Stimulated activated CD4-positive, alpha-beta T cell treated with anti-CD3 and anti-CD28 coated beads, Interleukin-1b, Interleukin-23, amount 100 ng/mL, for 48 hours (primary cell): ENCODE data around the gene MTCL1.

Source experiments
- DNase-seq: peaks from one replicate; pipeline ENCODE4 v3.0.0-alpha.2; 2020

MTCL1 gene

GRCh38 chr18:8816220-8816619 lies 110.9 kb downstream of the MTCL1 start:
- no peak for DNase-seq

- DNase-seq: no peak
These were observed 111.5 kb downstream of the MTCL1 start for GRCh38 chr18:8816816-8817215.

- no peak for DNase-seq
These were observed 113.6 kb downstream of the MTCL1 start for GRCh38 chr18:8818982-8819381.

- no peak for DNase-seq
These were observed 115.2 kb downstream of the MTCL1 start for GRCh38 chr18:8820396-8821082.

DNA sequence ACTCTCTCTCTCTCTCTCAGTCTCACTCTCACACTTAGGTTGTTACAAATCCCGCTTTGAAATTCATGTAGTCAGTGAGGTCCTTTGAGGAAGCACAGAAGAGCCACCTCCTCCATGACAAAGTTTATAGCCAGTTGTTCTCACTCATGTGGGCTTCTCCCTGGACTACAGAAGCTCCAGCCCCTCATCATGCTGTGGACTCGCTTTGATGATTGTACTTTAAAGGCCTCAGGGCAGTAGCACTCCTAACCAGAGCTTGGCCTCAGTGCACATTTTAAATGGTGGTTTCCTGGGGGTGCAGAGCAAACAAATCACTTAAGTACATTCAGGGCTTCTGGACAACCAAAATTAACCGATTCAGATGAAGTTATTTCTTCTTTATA lies 115.7 kb downstream of the MTCL1 start:
- DNase-seq: no peak

DNA sequence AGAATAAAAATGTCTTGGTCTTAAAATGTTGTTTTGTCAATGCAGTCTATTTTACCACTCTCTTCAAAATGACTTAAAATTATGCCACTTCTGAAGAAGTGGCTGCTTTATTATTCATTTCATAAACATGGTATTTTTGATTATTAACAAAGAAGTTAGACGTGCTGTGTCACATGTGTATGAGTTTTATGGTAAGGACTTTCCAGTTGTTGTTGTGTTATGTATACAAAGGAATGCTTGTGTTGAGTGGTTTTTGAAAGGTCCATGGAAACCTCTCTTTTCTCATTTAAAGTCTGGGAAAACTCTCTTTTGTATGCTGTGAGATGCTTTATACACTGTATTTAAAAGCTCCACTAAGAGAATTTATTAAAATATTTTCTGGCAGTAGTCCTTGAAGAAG lies 116.2 kb downstream of the MTCL1 start:
- DNase-seq: no peak

- no peak for DNase-seq
These were observed 117.3 kb downstream of the MTCL1 start for GRCh38 chr18:8822643-8823042.

DNA sequence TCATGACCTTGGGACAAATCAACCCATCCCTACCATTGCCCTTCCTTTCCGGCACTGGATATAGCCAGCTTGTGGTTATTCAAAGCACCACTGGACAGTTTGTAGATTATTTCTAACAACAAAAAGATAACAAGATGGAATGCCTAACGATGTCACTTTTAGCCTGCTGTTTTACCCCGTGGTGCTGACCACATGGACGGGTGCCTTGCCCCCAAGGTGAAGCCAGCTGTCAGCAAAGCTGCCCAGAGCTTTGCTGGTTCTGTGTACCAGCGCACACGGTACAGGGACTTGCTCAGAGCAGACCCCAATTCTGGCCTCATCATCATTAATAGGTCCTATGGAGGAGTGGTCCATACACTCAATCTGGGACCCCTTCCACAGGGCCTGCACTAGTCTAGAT lies 118.2 kb downstream of the MTCL1 start:
- DNase-seq: no peak

DNA sequence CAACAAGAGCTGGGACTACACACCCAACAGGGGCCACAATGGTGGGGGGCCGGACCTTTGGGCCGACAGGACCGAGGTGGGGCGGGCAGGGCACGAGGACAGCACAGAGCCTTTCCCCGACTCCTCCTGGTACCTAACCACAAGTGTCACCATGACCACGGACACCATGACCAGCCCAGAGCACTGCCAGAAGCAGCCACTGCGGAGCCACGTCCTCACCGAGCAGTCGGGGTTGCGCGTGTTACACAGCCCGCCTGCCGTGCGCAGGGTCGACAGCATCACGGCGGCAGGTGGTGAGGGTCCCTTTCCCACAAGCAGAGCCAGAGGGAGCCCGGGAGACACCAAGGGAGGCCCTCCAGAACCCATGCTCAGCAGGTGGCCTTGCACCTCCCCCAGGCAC lies 119.5 kb downstream of the MTCL1 start:
- DNase-seq: no peak

DNA sequence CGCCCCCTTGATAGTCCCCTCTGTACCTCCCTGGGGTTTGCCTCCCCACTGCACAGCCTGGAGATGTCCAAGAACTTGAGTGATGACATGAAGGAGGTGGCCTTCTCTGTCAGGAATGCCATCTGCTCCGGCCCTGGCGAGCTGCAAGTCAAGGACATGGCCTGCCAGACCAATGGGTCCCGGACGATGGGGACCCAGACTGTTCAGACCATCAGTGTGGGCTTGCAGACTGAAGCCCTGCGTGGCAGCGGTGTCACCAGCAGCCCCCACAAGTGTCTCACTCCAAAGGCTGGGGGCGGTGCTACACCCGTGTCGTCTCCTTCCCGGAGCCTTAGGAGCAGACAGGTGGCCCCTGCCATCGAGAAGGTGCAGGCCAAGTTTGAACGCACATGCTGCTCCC lies 119.9 kb downstream of the MTCL1 start:
- no peak for DNase-seq

DNA sequence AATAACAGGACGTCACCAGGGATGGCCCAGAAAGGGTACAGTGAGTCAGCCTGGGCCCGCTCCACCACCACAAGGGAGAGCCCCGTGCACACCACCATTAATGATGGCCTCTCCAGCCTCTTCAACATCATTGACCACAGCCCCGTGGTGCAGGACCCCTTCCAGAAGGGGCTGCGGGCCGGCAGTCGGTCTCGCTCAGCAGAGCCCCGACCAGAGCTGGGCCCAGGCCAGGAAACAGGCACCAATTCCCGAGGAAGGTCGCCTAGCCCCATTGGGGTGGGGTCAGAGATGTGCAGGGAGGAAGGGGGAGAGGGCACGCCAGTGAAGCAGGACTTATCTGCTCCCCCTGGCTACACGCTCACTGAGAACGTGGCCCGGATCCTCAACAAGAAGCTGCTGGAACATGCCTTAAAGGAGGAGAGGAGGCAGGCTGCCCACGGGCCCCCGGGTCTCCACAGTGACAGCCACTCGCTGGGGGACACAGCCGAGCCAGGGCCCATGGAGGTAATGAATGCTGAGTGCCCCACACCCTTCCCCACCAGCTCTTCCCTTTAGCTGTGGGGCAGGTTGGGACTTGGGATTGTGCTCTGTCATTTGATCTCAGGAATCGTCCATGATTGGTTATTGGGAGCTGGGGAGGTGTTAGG lies 120.5 kb downstream of the MTCL1 start:
- no peak for DNase-seq

DNA sequence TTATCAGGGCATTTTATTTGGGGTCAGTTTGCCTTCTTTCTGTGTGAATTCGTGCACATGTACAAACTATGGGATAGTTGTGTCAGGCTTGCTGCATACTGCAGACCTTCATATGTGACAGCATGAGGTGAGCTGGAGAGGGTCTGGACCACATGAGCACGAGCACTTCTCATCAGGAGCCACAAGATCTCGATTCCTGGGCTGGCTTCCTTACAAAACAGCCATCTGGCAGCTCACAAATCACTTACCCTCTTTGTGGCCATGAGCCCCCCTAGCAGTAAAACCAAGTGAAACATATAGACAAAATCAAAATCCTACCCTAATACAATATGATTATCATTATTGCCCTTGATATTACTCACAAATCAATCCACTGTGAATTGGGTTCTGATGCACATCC lies 121.2 kb downstream of the MTCL1 start:
- DNase-seq: no peak

- no peak for DNase-seq
These were observed 121.6 kb downstream of the MTCL1 start for GRCh38 chr18:8826971-8827370.

DNA sequence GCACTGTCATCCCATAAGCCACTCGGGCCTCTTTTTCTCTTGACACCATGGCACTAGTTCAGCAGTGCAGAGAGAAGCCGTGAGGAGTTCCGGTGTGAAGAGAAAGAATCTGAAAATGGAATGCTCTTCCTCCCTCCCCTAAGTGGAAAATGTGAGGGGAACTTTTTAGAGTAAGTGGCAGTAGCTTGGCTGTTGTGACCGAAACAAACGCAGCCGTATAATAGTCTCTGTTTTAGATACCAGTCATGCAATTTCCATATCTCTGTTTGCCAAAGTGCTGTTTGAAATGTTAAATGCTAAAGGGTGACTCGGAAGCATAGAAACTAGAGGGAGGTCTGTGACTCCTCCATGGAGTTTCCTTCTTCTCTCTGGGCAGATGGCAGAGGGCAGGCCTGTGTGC lies 122.9 kb downstream of the MTCL1 start:
- DNase-seq: no peak

GRCh38 chr18:8828798-8829197 lies 123.4 kb downstream of the MTCL1 start:
- DNase-seq: no peak

DNA sequence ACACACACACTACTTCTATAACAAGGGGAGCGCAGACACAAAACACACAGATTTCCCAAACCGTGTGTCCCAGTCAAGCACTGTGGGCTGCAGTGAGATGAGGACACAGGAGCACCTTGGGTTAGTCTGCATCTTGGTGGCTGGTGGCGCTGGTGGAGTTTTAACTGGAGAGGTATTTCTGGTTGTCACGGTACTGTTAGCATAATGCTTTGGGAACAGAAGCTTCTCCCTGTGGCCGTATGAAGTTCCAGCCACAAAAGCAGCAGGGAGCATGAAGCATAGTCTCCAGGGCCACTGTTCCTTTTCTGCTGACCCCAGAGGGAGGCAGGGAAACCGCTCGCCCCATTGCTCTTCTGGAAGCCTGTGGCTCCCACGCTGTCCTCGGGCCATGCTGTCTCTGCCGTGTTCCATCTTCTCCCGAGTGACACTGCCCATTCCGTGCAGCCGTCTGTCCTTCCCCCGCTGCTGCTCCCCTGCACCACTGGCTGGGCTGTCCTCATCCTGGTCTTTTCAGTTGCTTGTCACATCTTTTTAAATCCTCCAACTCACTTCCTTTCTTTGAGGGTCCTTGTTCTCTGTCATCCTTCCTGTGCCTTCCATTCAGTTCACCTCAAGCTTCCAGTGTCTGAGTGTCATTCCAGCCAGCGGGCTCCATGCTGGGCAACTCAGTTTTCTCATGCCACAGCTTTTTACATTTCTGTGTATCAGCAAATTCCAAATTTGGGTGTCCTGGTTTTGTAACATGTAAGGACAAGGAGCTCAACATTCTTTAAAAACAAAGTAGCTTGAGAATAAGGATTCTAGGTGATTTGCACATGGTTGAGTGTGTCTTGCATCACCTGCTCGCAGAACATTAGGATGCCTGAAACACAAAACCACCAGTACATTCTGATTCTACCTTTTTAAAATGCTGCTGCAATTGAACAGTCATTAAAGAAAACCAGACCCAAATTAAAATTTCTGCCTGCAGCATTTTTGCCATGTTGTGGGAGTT lies 125.0 kb downstream of the MTCL1 start:
- DNase-seq: no peak

GRCh38 chr18:8831112-8831511 lies 125.8 kb downstream of the MTCL1 start:
- DNase-seq: no peak

GRCh38 chr18:8831531-8831930 lies 126.2 kb downstream of the MTCL1 start:
- DNase-seq: no peak

GRCh38 chr18:8833480-8833879 lies 128.1 kb downstream of the MTCL1 start:
- no peak for DNase-seq

GRCh38 chr18:8834881-8835280 lies 129.5 kb downstream of the MTCL1 start:
- DNase-seq: no peak

- no peak for DNase-seq
These were observed 130.2 kb downstream of the MTCL1 start for GRCh38 chr18:8835521-8835953.

DNA sequence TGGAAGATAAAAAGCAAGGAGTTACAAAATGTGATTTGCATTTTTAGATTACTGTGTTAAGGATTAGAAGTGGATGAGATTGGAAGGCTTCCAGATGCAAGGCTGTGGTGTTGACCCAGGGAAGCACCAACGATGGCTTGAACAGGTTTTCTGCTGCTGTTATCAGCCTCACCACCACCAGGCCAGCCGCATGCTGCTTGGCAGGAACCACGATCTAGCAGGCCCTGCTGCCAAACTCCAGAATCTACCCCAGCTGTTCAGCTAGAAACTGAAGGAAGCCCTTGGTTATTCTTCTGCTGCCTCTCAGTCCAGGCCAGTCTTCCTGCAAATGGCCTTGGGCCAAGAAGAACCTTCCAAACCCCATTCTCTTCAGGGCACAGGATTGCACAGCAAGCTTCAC lies 133.9 kb downstream of the MTCL1 start:
- DNase-seq: no peak

DNA sequence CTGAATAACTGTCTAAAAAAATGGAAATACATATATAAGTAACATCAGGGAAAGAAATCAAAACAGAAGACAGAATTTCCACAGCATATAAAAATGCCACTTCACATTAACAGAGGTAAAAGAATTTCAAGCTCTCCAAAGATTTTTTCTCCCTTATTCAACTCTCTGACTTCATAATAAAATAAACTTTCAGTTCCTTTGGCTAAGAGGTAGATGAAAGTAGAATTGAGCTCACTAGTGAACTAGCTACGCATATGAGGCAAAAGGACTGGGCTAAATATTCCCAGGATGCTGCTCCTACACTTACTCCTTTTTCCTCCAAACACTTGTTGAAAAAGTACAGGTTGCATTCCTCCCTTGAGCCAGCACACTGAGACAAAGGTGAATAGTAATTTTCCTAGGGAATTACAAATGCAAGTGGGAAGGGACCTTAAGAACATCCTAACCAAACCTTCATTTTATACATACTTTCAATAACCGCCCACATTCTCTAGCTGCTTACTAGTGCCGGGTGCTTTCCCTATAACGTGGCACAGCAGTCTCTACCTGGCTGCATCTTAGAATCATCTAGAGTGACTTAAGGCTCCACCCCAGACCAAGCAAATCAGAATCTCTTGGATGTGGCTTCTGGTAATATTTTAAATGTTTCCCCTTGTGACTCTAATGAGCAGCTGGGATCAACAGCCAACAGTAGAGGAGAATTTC lies 136.6 kb downstream of the MTCL1 start:
- DNase-seq: no peak
